PC-9 (cell line): Measurements from ENCODE around the gene INSIG2. TPM values are rescaled to one million over a fixed set of nuclear protein-coding genes. Genes with fewer than 3 reads are reported as not detected.
A peak's percentile ranks its signal among the peaks of the same experiment; 100 is the strongest.

ENCODE experiments used
- BruUV-seq: library from RNA; stranded (reverse); fragments of 400-500 nt; replicated peaks from 2 replicates; lab custom pipeline; 2021; lab: Mats Ljungman, UMichigan
- CTCF ChIA-PET: fragments of 300-600 bp; sonication (Branson Sonifier 250); formaldehyde crosslinking; loops from one replicate; lab custom pipeline; 2022; ENCODE audit warnings: antibody characterized with exemption; lab: Charles Lee
- POLR2A ChIA-PET: fragments of 300-600 bp; sonication (Branson Sonifier 250); formaldehyde crosslinking; loops from one replicate; lab custom pipeline; 2022; ENCODE audit warnings: antibody characterized with exemption; ENCODE audit not compliant: unreplicated experiment; lab: Charles Lee
- DNase-seq, 2 experiments: peaks; one replicate each; pipeline versions ENCODE4 v3.0.0 to v3.0.0-alpha.2; 2015 to 2022; ENCODE audit warnings: mixed read lengths in 1 of 2
- H2AFZ ChIP-seq: fragments of 200-600 bp; sonication (generic); 2 replicates; pipeline ENCODE4 v1.8.1; 2017; ENCODE audit warnings: antibody characterized with exemption
- H3F3A ChIP-seq: fragments of 200-600 bp; sonication (generic); 2 replicates; pipeline ENCODE4 v1.8.1; 2017; ENCODE audit warnings: antibody characterized with exemption, mild to moderate bottlenecking, low read depth; ENCODE audit not compliant: insufficient read depth
- H3K27ac ChIP-seq: fragments of 200-600 bp; sonication (generic); 2 replicates; pipeline ENCODE4 v1.6.1; 2016; ENCODE audit warnings: mixed run types
- H3K27me3 ChIP-seq: fragments of 200-600 bp; sonication (generic); 2 replicates; pipeline ENCODE4 v1.6.1; 2016; ENCODE audit warnings: low read depth, mixed run types; ENCODE audit not compliant: insufficient read depth
- H3K36me3 ChIP-seq: fragments of 200-600 bp; sonication (generic); 2 replicates; pipeline ENCODE4 v1.6.1; 2016; ENCODE audit warnings: low read depth, mixed run types
- H3K4me1 ChIP-seq: fragments of 200-600 bp; sonication (generic); replicated peaks from 2 replicates; pipeline ENCODE4 v1.6.1; 2016; ENCODE audit warnings: mixed run types; ENCODE audit not compliant: insufficient read depth
- H3K4me2 ChIP-seq: fragments of 200-600 bp; sonication (generic); 2 replicates; pipeline ENCODE4 v1.6.1; 2017; ENCODE audit warnings: mixed run types
- H3K4me3 ChIP-seq: fragments of 200-600 bp; sonication (generic); 2 replicates; pipeline ENCODE4 v1.6.1; 2016; ENCODE audit warnings: mixed run types
- H3K79me2 ChIP-seq: fragments of 200-600 bp; sonication (generic); 2 replicates; pipeline ENCODE4 v1.6.1; 2017; ENCODE audit warnings: low read depth, mixed run types
- H3K9me2 ChIP-seq: fragments of 200-600 bp; sonication (generic); 2 replicates; pipeline ENCODE4 v1.8.1; 2017; ENCODE audit warnings: mild to moderate bottlenecking; ENCODE audit not compliant: insufficient read depth
- H3K9me3 ChIP-seq: fragments of 200-600 bp; sonication (generic); 2 replicates; pipeline ENCODE4 v1.8.1; 2016; ENCODE audit warnings: low read depth; ENCODE audit not compliant: insufficient read depth
- H4K20me1 ChIP-seq: fragments of 200-600 bp; sonication (generic); 2 replicates; pipeline ENCODE4 v1.8.1; 2017; ENCODE audit not compliant: insufficient read depth
- CTCF ChIP-seq: fragments of 200-600 bp; sonication (generic); conservative IDR thresholded peaks from 2 replicates; pipeline ENCODE4 v1.6.1; 2017; ENCODE audit warnings: mixed run types, antibody characterized with exemption, mild to moderate bottlenecking, moderate library complexity
- EZH2 ChIP-seq: fragments of 200-600 bp; sonication (generic); IDR thresholded peaks from 2 replicates; pipeline ENCODE4 v1.8.0; 2017; ENCODE audit warnings: antibody characterized with exemption, low read depth
- intact Hi-C: fragments of 100-400 bp; cut with micrococcal nuclease; formaldehyde crosslinking; loops from one replicate; pipeline ENCODE4 v1.10.0; 2022; ENCODE audit not compliant: unreplicated experiment
- total RNA-seq: library from RNA; stranded (reverse); gene quantifications from 2 replicates; pipeline ENCODE4 v1.2.3, GENCODE V29; 2021

Gene INSIG2
- total RNA-seq, 1 experiment from 2014 or later: 33.6 TPM

GRCh38 chr2:118122594-118123281 lies 34.5 kb downstream of the INSIG2 start:
- TF ChIP-seq EZH2: no peak
- TF ChIP-seq CTCF: no peak; the same call in 1 of the 2 replicates
- peak; percentile 26 to 74 for DNase-seq
- ChIA-PET CTCF (interaction anchor here (0.6 to 1.2 kb wide), 3 partner anchors 44 to 76 kb away, joined by 3 to 4 read pairs (median 4); no protein-coding TSS in a partner anchor), POLR2A (interaction anchor here (0.6 to 1.2 kb wide), 4 partner anchors 34 to 64 kb away, joined by 3 to 21 read pairs (median 6); partner anchors contain the start of gene INSIG2)
- H3K4me2 ChIP-seq: peak overlapping the region; percentile 66
- H3K27ac ChIP-seq: peak overlapping the region; percentile 99
- 0 out of 2 replicates have a peak, but pooled peaks cover 3% of the 10 kb centered on the region for H3K9me2 ChIP-seq
- peaks cover 4% of the 10 kb centered on the region; the same call in 1 of the 2 replicates for H3K9me3 ChIP-seq
- H2AFZ ChIP-seq: no peak overlapping the region
- 0 out of 2 replicates have a peak, but pooled peaks cover 8% of the 10 kb centered on the region for H3K36me3 ChIP-seq
- H3K4me3 ChIP-seq: peak overlapping the region; percentile 12; the same call in 1 of the 2 replicates
- no peaks in the 10 kb centered on the region for H3K79me2 ChIP-seq
- H3F3A ChIP-seq: peaks cover 44% of the 10 kb centered on the region
- no peaks in the 10 kb centered on the region for H4K20me1 ChIP-seq
- no peaks in the 10 kb centered on the region for H3K27me3 ChIP-seq
- intact Hi-C loops: loop anchor here (1.0 kb wide), 6 partner anchors 9 to 76 kb away; partner anchors contain the start of gene INSIG2
- peaks cover 63% of the 10 kb centered on the region for H3K4me1 ChIP-seq
- BruUV-seq: TSS peak; percentile 98

- ChIA-PET POLR2A (interaction anchor here (0.5 to 1.2 kb wide), 6 partner anchors 10 to 423 kb away, joined by 3 to 21 read pairs (median 6); partner anchors contain the start of gene INSIG2), CTCF (interaction anchor here (0.5 to 1.2 kb wide), 4 partner anchors 45 to 77 kb away, joined by 3 to 4 read pairs (median 4); no protein-coding TSS in a partner anchor)
- DNase-seq: peak; percentile 92 to 100
Observed at GRCh38 chr2:118123561-118124232, 35.4 kb downstream of the INSIG2 start.

More at GRCh38 chr2:118123561-118124232, 35.4 kb downstream of the INSIG2 start:
- H3K27ac ChIP-seq: peak overlapping the region; percentile 99
- H3K4me3 ChIP-seq: peak overlapping the region; percentile 27; the same call in 1 of the 2 replicates
- no peaks in the 10 kb centered on the region for H4K20me1 ChIP-seq
- H3K9me2 ChIP-seq: 0 out of 2 replicates have a peak, but pooled peaks cover 3% of the 10 kb centered on the region
- TF ChIP-seq CTCF: no peak
- no peak for TF ChIP-seq EZH2
- peaks cover 4% of the 10 kb centered on the region; the same call in 1 of the 2 replicates for H3K9me3 ChIP-seq
- peaks cover 63% of the 10 kb centered on the region for H3K4me1 ChIP-seq
- no peaks in the 10 kb centered on the region for H3K27me3 ChIP-seq
- intact Hi-C loops: loop anchor here (1.0 kb wide), 6 partner anchors 10 to 77 kb away; partner anchors contain the start of gene INSIG2
- 0 out of 2 replicates have a peak, but pooled peaks cover 8% of the 10 kb centered on the region for H3K36me3 ChIP-seq
- H3K4me2 ChIP-seq: peak overlapping the region; percentile 66
- BruUV-seq: no TSS peak
- H2AFZ ChIP-seq: no peak overlapping the region
- H3K79me2 ChIP-seq: no peaks in the 10 kb centered on the region
- peaks cover 44% of the 10 kb centered on the region for H3F3A ChIP-seq
